Umbilical cord (tissue), 2 donors: ENCODE measurements around the gene BTF3L4. TPM values are rescaled to one million over a fixed set of nuclear protein-coding genes. Genes with fewer than 3 reads are reported as not detected.
"Not testable (repeated sequence)": the region's sequence is repeated elsewhere in the genome, so short reads cannot be mapped to it uniquely, and the experiment has no call there.

Source experiments
- DNase-seq: peaks from one replicate; pipeline ENCODE4 v3.0.0-alpha.2; 2015; ENCODE audit warnings: low spot score
- total RNA-seq: library from RNA; depleted of rRNA; stranded (reverse); fragments of >200 nt; gene quantifications from one replicate; pipeline ENCODE4 v1.2.3, GENCODE V29; 2014; ENCODE audit warnings: low replicate concordance; ENCODE audit not compliant: insufficient read depth

BTF3L4 gene
- total RNA-seq: 46.5 TPM

GRCh38 chr1:52056163-52056936 is at the start of gene BTF3L4:
BTF3L4 (plus strand) TSS chr1:52056295; CDS start chr1:52059848, 3,553 bp downstream.
- peak; percentile 97 for DNase-seq

GRCh38 chr1:52007215-52008002 is 48.7 kb upstream of the BTF3L4 start:
- no peak for DNase-seq

GRCh38 chr1:52008071-52008809 is 47.9 kb upstream of the BTF3L4 start:
- DNase-seq: no peak

GRCh38 chr1:52022133-52022532 is 34.0 kb upstream of the BTF3L4 start:
- DNase-seq: no peak

GRCh38 chr1:52026278-52026677 is 29.8 kb upstream of the BTF3L4 start:
- DNase-seq: no peak

GRCh38 chr1:52028328-52028727 is 27.8 kb upstream of the BTF3L4 start:
- no peak for DNase-seq

- DNase-seq: not testable (repeated sequence)
Observed at GRCh38 chr1:52028839-52029238, 27.3 kb upstream of the BTF3L4 start.

GRCh38 chr1:52032124-52032784 is 23.8 kb upstream of the BTF3L4 start:
- no peak for DNase-seq

GRCh38 chr1:52032785-52033131 is 23.3 kb upstream of the BTF3L4 start:
- DNase-seq: peak; percentile 17

GRCh38 chr1:52033190-52034049 is 22.7 kb upstream of the BTF3L4 start, which contains the start of gene KTI12:
KTI12 (minus strand) TSS chr1:52033810; CDS start chr1:52033761, 49 bp downstream.
- DNase-seq: peak; percentile 97

GRCh38 chr1:52034050-52034384 is 22.1 kb upstream of the BTF3L4 start:
- DNase-seq: no peak

- DNase-seq: no peak
Observed at GRCh38 chr1:52037402-52037814, 18.7 kb upstream of the BTF3L4 start.

GRCh38 chr1:52037909-52038308 is 18.2 kb upstream of the BTF3L4 start:
- no peak for DNase-seq

- DNase-seq: no peak
Observed at GRCh38 chr1:52041551-52042185, 14.4 kb upstream of the BTF3L4 start.

GRCh38 chr1:52045236-52045635 is 10.9 kb upstream of the BTF3L4 start:
- no peak for DNase-seq

GRCh38 chr1:52045666-52046195 is 10.4 kb upstream of the BTF3L4 start:
- not testable (repeated sequence) for DNase-seq

GRCh38 chr1:52049337-52049736 is 6.8 kb upstream of the BTF3L4 start:
- DNase-seq: not testable (repeated sequence)

GRCh38 chr1:52053862-52054261 is 2.2 kb upstream of the BTF3L4 start:
- no peak for DNase-seq

- no peak for DNase-seq
Observed at GRCh38 chr1:52054496-52055065, 1.5 kb upstream of the BTF3L4 start.
